Omental fat pad (tissue), 4 donors: ENCODE results near the gene TFRC. TPM values are rescaled to one million over a fixed set of nuclear protein-coding genes. Genes with fewer than 3 reads are reported as not detected.
A peak's percentile ranks its signal among the peaks of the same experiment; 100 is the strongest.
"Not testable (repeated sequence)": the region's sequence is repeated elsewhere in the genome, so short reads cannot be mapped to it uniquely, and the experiment has no call there.

Experiments
- ATAC-seq: fragments of 150-250 bp; one replicate; pipeline ENCODE4 v1.9.1; 2016; ENCODE audit warnings: mild to moderate bottlenecking, moderate library complexity; ENCODE audit not compliant: low FRiP score
- DNase-seq: peaks from one replicate; pipeline ENCODE4 v3.0.0-alpha.2; 2019; ENCODE audit warnings: low spot score
- total RNA-seq, 4 donors: library from RNA; depleted of rRNA; stranded (reverse); fragments of >200 nt; gene quantifications; one replicate each; pipeline ENCODE4 v1.1.0, GENCODE V29; 2016
- TF ChIP-seq, protein P1 (sequence below), 3 donors: fragments of 450-650 bp; IDR thresholded peaks; one replicate each; pipeline ENCODE4 v1.5.1; 2016 to 2017; ENCODE audit warnings: antibody characterized with exemption in 3 of 3, mild to moderate bottlenecking in 3 of 3, moderate library complexity in 2 of 3

The TFRC gene
- total RNA-seq, 4 donors from 2014 or later: 144 to 333 (median 242) TPM

GRCh38 chr3:196044513-196044912 lies 37.4 kb downstream of the TFRC start:
- TF ChIP-seq, protein P1, sequence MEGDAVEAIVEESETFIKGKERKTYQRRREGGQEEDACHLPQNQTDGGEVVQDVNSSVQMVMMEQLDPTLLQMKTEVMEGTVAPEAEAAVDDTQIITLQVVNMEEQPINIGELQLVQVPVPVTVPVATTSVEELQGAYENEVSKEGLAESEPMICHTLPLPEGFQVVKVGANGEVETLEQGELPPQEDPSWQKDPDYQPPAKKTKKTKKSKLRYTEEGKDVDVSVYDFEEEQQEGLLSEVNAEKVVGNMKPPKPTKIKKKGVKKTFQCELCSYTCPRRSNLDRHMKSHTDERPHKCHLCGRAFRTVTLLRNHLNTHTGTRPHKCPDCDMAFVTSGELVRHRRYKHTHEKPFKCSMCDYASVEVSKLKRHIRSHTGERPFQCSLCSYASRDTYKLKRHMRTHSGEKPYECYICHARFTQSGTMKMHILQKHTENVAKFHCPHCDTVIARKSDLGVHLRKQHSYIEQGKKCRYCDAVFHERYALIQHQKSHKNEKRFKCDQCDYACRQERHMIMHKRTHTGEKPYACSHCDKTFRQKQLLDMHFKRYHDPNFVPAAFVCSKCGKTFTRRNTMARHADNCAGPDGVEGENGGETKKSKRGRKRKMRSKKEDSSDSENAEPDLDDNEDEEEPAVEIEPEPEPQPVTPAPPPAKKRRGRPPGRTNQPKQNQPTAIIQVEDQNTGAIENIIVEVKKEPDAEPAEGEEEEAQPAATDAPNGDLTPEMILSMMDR (IDR thresholded peaks at IDR 0.05): no peak
- ATAC-seq (no peak), DNase-seq (no peak)

DNA sequence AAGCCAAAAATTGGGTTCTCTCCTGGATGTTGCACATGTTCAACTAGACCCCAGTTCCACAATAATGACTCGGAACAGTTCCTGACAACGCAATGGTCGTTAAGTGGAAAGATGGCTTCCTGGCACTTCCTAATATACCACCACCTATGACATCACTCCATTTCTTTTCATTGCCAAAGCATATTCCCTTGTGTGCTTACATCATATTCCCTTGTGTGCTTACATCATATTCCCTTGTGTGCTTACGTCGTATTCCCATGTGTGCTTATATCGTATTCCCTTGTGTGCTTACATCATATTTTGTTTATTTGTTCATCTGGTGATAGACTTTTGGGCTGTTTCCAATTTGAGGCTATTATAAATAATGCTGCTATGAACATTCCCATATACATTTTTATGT lies 39.2 kb downstream of the TFRC start:
- no peak for DNase-seq
- TF ChIP-seq, protein P1 (IDR thresholded peaks at IDR 0.05): no peak
- ATAC-seq: no peak

- TF ChIP-seq, protein P1 (IDR thresholded peaks at IDR 0.05): no peak
- ATAC-seq (no peak), DNase-seq (no peak)
Measured at GRCh38 chr3:196039359-196039758, 42.5 kb downstream of the TFRC start.

DNA sequence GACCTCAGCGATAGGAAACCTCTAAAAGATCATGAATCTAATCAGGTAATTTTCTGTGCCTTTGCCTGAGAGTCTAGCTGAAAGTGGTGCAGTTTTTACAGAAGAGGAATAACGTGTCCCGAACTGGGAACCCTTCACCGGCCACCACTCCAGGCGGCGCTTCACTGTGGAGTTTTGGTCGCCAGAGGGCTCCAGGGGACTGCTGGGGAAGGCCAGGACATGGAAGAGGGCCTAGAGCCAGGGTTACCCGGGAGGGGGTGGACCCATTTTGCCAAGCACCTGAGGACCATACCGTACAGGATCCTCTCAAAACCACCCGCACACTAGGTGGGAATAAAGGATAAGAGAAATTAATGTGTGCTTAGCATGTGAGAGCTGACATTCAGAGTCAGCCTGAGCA lies 55.8 kb downstream of the TFRC start:
- not testable (repeated sequence) for ATAC-seq, DNase-seq

GRCh38 chr3:196024968-196025367 lies 56.9 kb downstream of the TFRC start:
- DNase-seq (no peak), ATAC-seq (no peak)
- TF ChIP-seq, protein P1 (IDR thresholded peaks at IDR 0.05): no peak

DNA sequence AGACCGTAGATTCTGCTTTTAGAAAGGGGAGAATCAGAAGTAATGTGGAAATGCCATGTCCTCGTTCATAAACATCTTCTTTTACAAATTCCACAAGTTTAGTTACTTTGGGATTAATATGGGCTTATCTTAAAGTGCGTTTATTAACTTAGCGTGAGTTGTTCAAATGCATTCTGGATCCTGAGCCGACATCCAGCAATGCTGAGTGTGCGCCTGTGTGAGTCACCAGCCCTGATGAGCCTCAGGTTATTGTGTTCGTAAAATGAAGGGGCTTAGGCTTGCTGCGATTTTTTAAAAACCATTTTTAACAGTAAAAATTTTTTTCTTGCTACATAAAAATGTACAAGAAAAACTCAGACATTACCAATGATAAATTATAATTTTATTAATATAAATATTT lies 57.9 kb downstream of the TFRC start:
- TF ChIP-seq, protein P1 (IDR thresholded peaks at IDR 0.05): no peak
- no peak for DNase-seq
- ATAC-seq: no peak

DNA sequence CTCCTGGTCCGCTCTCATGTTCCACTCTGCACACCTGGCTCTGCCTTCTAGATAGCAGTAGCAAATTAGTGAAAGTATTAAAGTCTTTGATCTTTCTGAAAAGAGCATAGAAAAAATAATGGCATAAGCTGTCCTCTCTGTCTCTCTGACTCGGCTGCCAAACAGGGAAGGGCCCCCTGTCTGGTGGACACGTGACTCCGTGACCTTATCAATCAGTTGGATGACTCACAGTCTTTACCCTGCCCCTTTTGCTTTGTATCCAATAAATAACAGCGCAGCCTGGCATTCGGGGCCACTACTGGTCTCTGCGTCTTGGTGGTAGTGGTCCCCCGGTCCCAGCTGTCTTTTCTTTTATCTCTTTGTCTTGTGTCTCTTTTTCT lies 59.4 kb downstream of the TFRC start:
- not testable (repeated sequence) for DNase-seq, ATAC-seq

- ATAC-seq: no peak
- DNase-seq: no peak
- TF ChIP-seq, protein P1 (IDR thresholded peaks at IDR 0.05): no peak
Measured at GRCh38 chr3:196020373-196020772, 61.5 kb downstream of the TFRC start.

DNA sequence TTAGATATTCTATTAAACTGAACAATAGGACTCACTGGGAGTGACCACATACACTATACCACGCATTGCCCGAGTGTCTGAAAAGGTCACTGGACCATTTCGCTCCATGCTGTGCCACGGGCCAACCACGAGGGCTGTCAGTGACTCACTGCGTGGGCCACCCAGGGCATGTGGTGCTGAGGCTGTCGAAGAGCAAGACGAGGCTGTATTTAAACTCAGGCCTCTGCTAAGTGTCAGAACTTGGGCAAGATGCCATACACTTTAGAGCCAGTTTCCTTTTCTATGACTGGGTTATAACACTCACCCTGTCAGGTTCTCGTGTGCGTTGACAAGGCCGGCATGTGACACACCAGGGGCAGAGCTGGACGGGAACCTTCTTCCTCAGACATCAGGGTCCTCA lies 62.3 kb downstream of the TFRC start:
- DNase-seq: not testable (repeated sequence)
- peak; percentile 32 for ATAC-seq

DNA sequence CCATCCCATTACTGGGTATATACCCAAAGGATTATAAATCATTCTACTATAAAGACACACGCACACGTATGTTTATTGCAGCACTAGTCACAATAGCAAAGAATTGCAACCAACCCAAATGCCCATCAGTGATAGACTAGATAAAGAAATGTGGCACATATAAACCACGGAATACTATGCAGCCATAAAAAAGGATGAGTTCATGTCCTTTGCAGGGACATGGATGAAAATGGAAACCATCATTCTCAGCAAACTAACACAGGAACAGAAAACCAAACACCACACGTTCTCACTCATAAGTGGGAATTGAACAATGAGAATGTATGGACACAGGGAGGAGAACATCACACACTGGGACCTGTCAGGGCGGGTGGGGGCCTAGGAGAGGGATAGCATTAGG lies 63.7 kb downstream of the TFRC start:
- not testable (repeated sequence) for ATAC-seq

More for the DNA sequence above, 63.7 kb downstream of the TFRC start:
- DNase-seq: not testable (repeated sequence)
